Transverse colon (tissue), 4 donors: ENCODE data around the gene UNC45A. TPM values are rescaled to one million over a fixed set of nuclear protein-coding genes. Genes with fewer than 3 reads are reported as not detected.

Experiments
- DNase-seq: peaks from one replicate; pipeline ENCODE4 v3.0.0-alpha.2; 2019
- H3K27ac ChIP-seq, 4 donors: fragments of 200-600 bp; sonication (generic); 2 replicates each; pipeline ENCODE4 v1.5.1; 2016 to 2018; ENCODE audit warnings: inconsistent platforms in 4 of 4
- H3K27me3 ChIP-seq: fragments of 200-600 bp; sonication (generic); 2 replicates; pipeline ENCODE4 v1.5.1; 2017; ENCODE audit warnings: inconsistent platforms
- H3K36me3 ChIP-seq, 4 donors: fragments of 200-600 bp; sonication (generic); 2 replicates each; pipeline ENCODE4 v1.5.1; 2017 to 2019; ENCODE audit warnings: inconsistent platforms in 4 of 4
- H3K4me1 ChIP-seq, 4 donors: fragments of 200-600 bp; sonication (generic); 2 replicates each; pipeline ENCODE4 v1.5.1; 2017 to 2020; ENCODE audit warnings: inconsistent platforms in 4 of 4
- H3K4me3 ChIP-seq, 4 donors: fragments of 200-600 bp; sonication (generic); 1 replicate in 1 of 4; 2 replicates in 3 of 4; pipeline versions ENCODE4 v1.5.1 to v1.6.1; 2017 to 2019; ENCODE audit warnings: inconsistent platforms in 4 of 4
- H3K9me3 ChIP-seq, 2 donors: fragments of 200-600 bp; sonication (generic); 2 replicates each; pipeline ENCODE4 v1.5.1; 2017 to 2019; ENCODE audit warnings: inconsistent platforms in 2 of 2
- CTCF ChIP-seq, 5 experiments: fragments of 200-600 bp in 3 of 5; fragments of 450-650 bp in 2 of 5; sonication (generic) in 3 of 5; IDR thresholded peaks; 1 replicate in 2 of 5; 2 replicates in 3 of 5; pipeline ENCODE4 v1.5.1; 2016 to 2017; ENCODE audit warnings: antibody characterized with exemption in 5 of 5, inconsistent platforms in 3 of 5, mild to moderate bottlenecking in 2 of 5, moderate library complexity in 1 of 5
- EP300 ChIP-seq: sonication (generic); formaldehyde crosslinking; IDR thresholded peaks from one replicate; pipeline ENCODE4 v1.6.1; 2017; ENCODE audit warnings: antibody characterized with exemption, low read depth
- POLR2A ChIP-seq: fragments of 450-650 bp; IDR thresholded peaks from one replicate; pipeline ENCODE4 v1.6.1; 2016; ENCODE audit warnings: antibody characterized with exemption, mild to moderate bottlenecking, moderate library complexity
- POLR2AphosphoS5 ChIP-seq, 3 donors: sonication (generic); formaldehyde crosslinking; IDR thresholded peaks; one replicate each; pipeline ENCODE4 v1.6.1; 2016; ENCODE audit warnings: antibody characterized with exemption in 3 of 3
- WGBS, 2 donors: methylation state at CpG; one replicate each; pipeline ENCODE4 v1.1.5; 2018; ENCODE audit warnings: low coverage in 1 of 2; 5-methylcytosine and 5-hydroxymethylcytosine counted together
- in situ Hi-C, 4 donors: fragments of 200-750 bp; cut with MboI; loops; one replicate each; pipeline versions ENCODE4 v1.15.0 to v1.15.1; 2017; ENCODE audit warnings: low sequenced_read_pairs in 3 of 4, low pct_ligation_motif_present in 1 of 4, low pct_unique_long_range_greater_than_20kb in 1 of 4
- intact Hi-C: fragments of 100-400 bp; cut with DNase I; formaldehyde crosslinking; loops from one replicate; pipeline ENCODE4 v1.15.1; 2023; ENCODE audit warnings: low total_unique reads
- total RNA-seq, 4 donors: library from RNA; depleted of rRNA; stranded (reverse); fragments of >200 nt; gene quantifications; one replicate each; pipeline ENCODE4 v1.1.0, GENCODE V29; 2016

UNC45A gene
- total RNA-seq, 4 donors from 2014 or later, result 34.4 to 142 (median 52.9) TPM

GRCh38 chr15:90911302-90911623, 23.8 kb upstream of the UNC45A start:
- no peak overlapping the region for H3K4me3 ChIP-seq
- H3K27me3 ChIP-seq, result no peaks in the 10 kb centered on the region
- no peaks in the 10 kb centered on the region for H3K9me3 ChIP-seq
- H3K27ac ChIP-seq, result no peak overlapping the region
- in situ Hi-C loops (no loop called here), intact Hi-C loops (no loop called here)
- no peak for DNase-seq
- TF ChIP-seq CTCF (IDR thresholded peaks at IDR 0.05), result no peak
- no peak for TF ChIP-seq POLR2AphosphoS5 (IDR thresholded peaks at IDR 0.05)
- TF ChIP-seq EP300, result no peak
- TF ChIP-seq POLR2A, result no peak
- H3K4me1 ChIP-seq, result no peaks in the 10 kb centered on the region
- WGBS, 2 donors, result 92% methylated on average over 19 of the region's 19 CpGs; no CpG with 5 or more reads in 1 of the 2 donors
- peaks cover 1 to 71% (median 33%) of the 10 kb centered on the region in 4 donors for H3K36me3 ChIP-seq

- no peak for DNase-seq
- Histone ChIP-seq H3K27me3 (no peaks in the 10 kb centered on the region), H3K4me3 (no peak overlapping the region), H3K27ac (no peak overlapping the region), H3K9me3 (no peaks in the 10 kb centered on the region), H3K36me3 (peaks cover 1 to 70% (median 29%) of the 10 kb centered on the region in 4 donors), H3K4me1 (no peaks in the 10 kb centered on the region)
- intact Hi-C loops (no loop called here), in situ Hi-C loops (no loop called here)
- 80 to 90% methylated on average over 1 to 29 of the region's 30 CpGs for WGBS, 2 donors
- TF ChIP-seq CTCF (IDR thresholded peaks at IDR 0.05), result no peak
- no peak for TF ChIP-seq POLR2A
- no peak for TF ChIP-seq POLR2AphosphoS5 (IDR thresholded peaks at IDR 0.05)
- TF ChIP-seq EP300, result no peak
Observed at GRCh38 chr15:90911906-90912769, 22.9 kb upstream of the UNC45A start.

GRCh38 chr15:90912770-90913075, 22.4 kb upstream of the UNC45A start:
- Histone ChIP-seq H3K36me3 (peaks cover under 1 to 67% (median 26%) of the 10 kb centered on the region in 4 donors), H3K9me3 (no peaks in the 10 kb centered on the region), H3K27me3 (no peaks in the 10 kb centered on the region), H3K4me3 (no peak overlapping the region), H3K27ac (no peak overlapping the region), H3K4me1 (no peaks in the 10 kb centered on the region)
- intact Hi-C loops (no loop called here), in situ Hi-C loops (no loop called here)
- TF ChIP-seq POLR2AphosphoS5 (IDR thresholded peaks at IDR 0.05) (no peak), EP300 (no peak), CTCF (IDR thresholded peaks at IDR 0.05) (no peak), POLR2A (no peak)
- DNase-seq, result no peak
- 97 to 100% methylated on average over 4 to 7 of the region's 7 CpGs for WGBS, 2 donors

GRCh38 chr15:90913398-90913944, 21.6 kb upstream of the UNC45A start:
- Histone ChIP-seq H3K27me3 (no peaks in the 10 kb centered on the region), H3K9me3 (no peaks in the 10 kb centered on the region), H3K4me1 (no peaks in the 10 kb centered on the region), H3K36me3 (peaks cover 0 to 72% (median 30%) of the 10 kb centered on the region in 4 donors), H3K4me3 (no peak overlapping the region), H3K27ac (no peak overlapping the region)
- TF ChIP-seq CTCF (IDR thresholded peaks at IDR 0.05) (no peak), EP300 (no peak), POLR2A (no peak)
- no peak for DNase-seq
- in situ Hi-C loops, result no loop called here
- 100% methylated on average over 10 of the region's 12 CpGs; no CpG with 5 or more reads in 1 of the 2 donors for WGBS, 2 donors
- intact Hi-C loops, result no loop called here
